ENCODE results near the gene SLC25A38.

Gene SLC25A38

GRCh38 chr3:39407773-39408492 is 24.8 kb downstream of the SLC25A38 start:
- no peak for TF ChIP-seq PPARA (CRISPR knock-in tag; IDR thresholded peaks at IDR 0.05; ENCODE audit: borderline replicate concordance)
- TF ChIP-seq CREB5 (CRISPR knock-in tag; IDR thresholded peaks at IDR 0.05; ENCODE audit: low read depth): no peak
- no peak for TF ChIP-seq ZNF8 (CRISPR knock-in tag; IDR thresholded peaks at IDR 0.05)
- TF ChIP-seq TSHZ2 (CRISPR knock-in tag; IDR thresholded peaks at IDR 0.05): no peak
- no peak for TF ChIP-seq CSDC2 (CRISPR knock-in tag; IDR thresholded peaks at IDR 0.05)
- no peak for TF ChIP-seq SNAI2 (CRISPR knock-in tag; IDR thresholded peaks at IDR 0.05)
- no peak for TF ChIP-seq BACH2 (CRISPR knock-in tag; IDR thresholded peaks at IDR 0.05; ENCODE audit: borderline replicate concordance)
- no peak for TF ChIP-seq RARB (CRISPR knock-in tag; IDR thresholded peaks at IDR 0.05)
- no peak for TF ChIP-seq ZNF70 (CRISPR knock-in tag; IDR thresholded peaks at IDR 0.05)
- no peak for TF ChIP-seq ISL1 (CRISPR knock-in tag; IDR thresholded peaks at IDR 0.05)
- no peak for TF ChIP-seq OSR1 (CRISPR knock-in tag; IDR thresholded peaks at IDR 0.05)
- TF ChIP-seq ZC3H10 (CRISPR knock-in tag; IDR thresholded peaks at IDR 0.05): no peak
- TF ChIP-seq ZFP30 (CRISPR knock-in tag; IDR thresholded peaks at IDR 0.05): no peak
- ATAC-seq: no peak

- ATAC-seq: no peak
- no peak for TF ChIP-seq POU6F1 (CRISPR knock-in tag; IDR thresholded peaks at IDR 0.05; ENCODE audit: borderline replicate concordance, low read depth)
- no peak for TF ChIP-seq ZNF70 (CRISPR knock-in tag; IDR thresholded peaks at IDR 0.05)
- TF ChIP-seq ZFP3 (CRISPR knock-in tag; IDR thresholded peaks at IDR 0.05): no peak
- no peak for TF ChIP-seq TSHZ2 (CRISPR knock-in tag; IDR thresholded peaks at IDR 0.05)
- no peak for TF ChIP-seq ZNF565 (CRISPR knock-in tag; conservative IDR thresholded peaks at IDR 0.05; ENCODE audit: low read depth)
- TF ChIP-seq CREB5 (CRISPR knock-in tag; IDR thresholded peaks at IDR 0.05; ENCODE audit: low read depth): no peak
- TF ChIP-seq GLIS3 (CRISPR knock-in tag; IDR thresholded peaks at IDR 0.05): no peak
- TF ChIP-seq ZNF8 (CRISPR knock-in tag; IDR thresholded peaks at IDR 0.05): no peak
- TF ChIP-seq BACH2 (CRISPR knock-in tag; IDR thresholded peaks at IDR 0.05; ENCODE audit: borderline replicate concordance): no peak
- no peak for TF ChIP-seq ISL1 (CRISPR knock-in tag; IDR thresholded peaks at IDR 0.05)
- no peak for TF ChIP-seq ZC3H10 (CRISPR knock-in tag; IDR thresholded peaks at IDR 0.05)
- no peak for TF ChIP-seq PATZ1 (CRISPR knock-in tag; IDR thresholded peaks at IDR 0.05; ENCODE audit: borderline replicate concordance)
- no peak for TF ChIP-seq TOX (CRISPR knock-in tag; IDR thresholded peaks at IDR 0.05; ENCODE audit: borderline replicate concordance)
- TF ChIP-seq PPARA (CRISPR knock-in tag; IDR thresholded peaks at IDR 0.05; ENCODE audit: borderline replicate concordance): no peak
- no peak for TF ChIP-seq RARB (CRISPR knock-in tag; IDR thresholded peaks at IDR 0.05)
- TF ChIP-seq CSRNP3 (CRISPR knock-in tag; IDR thresholded peaks at IDR 0.05): no peak
Observed at GRCh38 chr3:39408493-39409372, 25.6 kb downstream of the SLC25A38 start.

All from SK-N-SH treated with all-trans-retinoic acid at 6 μM for 48 hours (cell line).